DND-41 (cell line): ENCODE results near the gene ETFA.

Experiments
- ATAC-seq: fragments of 200-7000 bp; cut with Tn5 transposase; 3 replicates; pipeline ENCODE4 v1.9.1; 2021; ENCODE audit warnings: low read depth; ENCODE audit not compliant: insufficient read depth
- DNase-seq: peaks from one replicate; pipeline ENCODE4 v3.0.0-alpha.2; 2020
- H2AFZ ChIP-seq: 2 replicates; pipeline ENCODE4 v1.6.0; 2012; ENCODE audit warnings: low read depth, low read length
- H3K27ac ChIP-seq: 2 replicates; pipeline ENCODE4 v1.5.1; 2012; ENCODE audit warnings: low read length, inconsistent platforms
- H3K27me3 ChIP-seq: fragments of 200-600 bp; sonication (generic); 2 replicates; pipeline ENCODE4 v1.6.0; 2012; ENCODE audit warnings: low read length, mild to moderate bottlenecking, inconsistent platforms; ENCODE audit not compliant: insufficient read depth, poor library complexity
- H3K36me3 ChIP-seq: 2 replicates; pipeline ENCODE4 v1.5.1; 2012; ENCODE audit warnings: low read length, inconsistent platforms; ENCODE audit not compliant: insufficient read depth
- H3K4me1 ChIP-seq: 2 replicates; pipeline ENCODE4 v1.5.1; 2012; ENCODE audit warnings: mild to moderate bottlenecking, low read length; ENCODE audit not compliant: insufficient read depth
- H3K4me2 ChIP-seq: 2 replicates; pipeline ENCODE4 v1.6.0; 2012; ENCODE audit warnings: mild to moderate bottlenecking, moderate library complexity, low read length, inconsistent platforms; ENCODE audit not compliant: insufficient read depth
- H3K4me3 ChIP-seq, 2 experiments: fragments of 200-600 bp in 1 of 2; shearing (Covaris generic) in 1 of 2; 2 replicates each; pipeline ENCODE4 v1.5.1; 2012 to 2016; ENCODE audit warnings: inconsistent platforms in 2 of 2, low read length in 2 of 2, mild to moderate bottlenecking in 2 of 2, low read depth in 1 of 2, moderate library complexity in 1 of 2
- H3K79me2 ChIP-seq: 2 replicates; pipeline ENCODE4 v1.6.0; 2012; ENCODE audit warnings: low read length, inconsistent platforms; ENCODE audit not compliant: insufficient read depth
- H3K9ac ChIP-seq: 2 replicates; pipeline ENCODE4 v1.6.0; 2012; ENCODE audit warnings: low read depth, mild to moderate bottlenecking, inconsistent platforms, low read length, moderate library complexity
- H3K9me3 ChIP-seq: 2 replicates; pipeline ENCODE4 v1.5.1; 2012; ENCODE audit warnings: low read length, moderate library complexity, mild to moderate bottlenecking, inconsistent platforms; ENCODE audit not compliant: insufficient read depth, severe bottlenecking
- H4K20me1 ChIP-seq: 2 replicates; pipeline ENCODE4 v1.6.0; 2012; ENCODE audit warnings: low read length; ENCODE audit not compliant: insufficient read depth
- EZH2 ChIP-seq: IDR thresholded peaks from 3 replicates; pipeline ENCODE4 v1.6.1; 2012; ENCODE audit warnings: borderline replicate concordance, low read depth, mild to moderate bottlenecking, moderate library complexity, low read length, inconsistent platforms; ENCODE audit not compliant: severe bottlenecking
- TF ChIP-seq, protein P1 (sequence below): IDR thresholded peaks from 2 replicates; pipeline ENCODE4 v1.5.1; 2012; ENCODE audit warnings: borderline replicate concordance, low read length, moderate library complexity, mild to moderate bottlenecking; ENCODE audit not compliant: poor library complexity, severe bottlenecking; ENCODE audit errors: extremely low read depth

Gene ETFA

DNA sequence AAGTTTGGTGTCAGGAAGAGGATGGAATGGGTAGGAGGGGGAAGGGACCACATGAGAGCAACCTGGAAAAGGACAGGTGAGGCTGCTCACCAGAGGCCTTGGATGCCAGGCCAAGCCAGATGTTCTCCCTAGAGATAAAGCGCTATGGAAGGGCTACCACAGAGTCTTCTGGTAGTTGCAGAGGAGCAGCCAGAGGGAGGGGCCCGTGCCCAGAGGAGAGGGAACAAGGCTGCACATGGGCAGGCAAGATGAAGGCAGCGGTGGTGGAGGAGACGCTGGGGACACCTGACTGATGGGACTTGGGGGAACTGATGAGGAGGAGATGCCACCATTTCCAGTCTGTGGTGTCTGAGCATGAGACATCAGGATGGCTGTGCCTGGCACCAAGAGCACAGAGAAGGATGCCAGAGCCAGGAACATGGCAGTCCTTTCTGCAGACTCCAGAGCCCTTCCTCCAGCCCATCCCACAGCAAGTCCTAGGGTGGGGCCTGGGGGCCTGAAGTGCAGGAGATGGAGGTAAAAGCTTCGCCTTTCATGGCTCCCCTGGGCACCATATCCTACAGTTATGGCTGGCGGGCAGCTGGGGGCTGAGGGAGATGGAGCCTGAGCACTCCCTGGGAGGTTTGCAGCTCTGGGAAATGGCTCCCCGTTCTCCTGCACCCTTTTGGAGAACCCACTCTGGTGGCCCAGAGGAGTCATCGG lies 103.0 kb downstream of the ETFA start:
- TF ChIP-seq, protein P1, sequence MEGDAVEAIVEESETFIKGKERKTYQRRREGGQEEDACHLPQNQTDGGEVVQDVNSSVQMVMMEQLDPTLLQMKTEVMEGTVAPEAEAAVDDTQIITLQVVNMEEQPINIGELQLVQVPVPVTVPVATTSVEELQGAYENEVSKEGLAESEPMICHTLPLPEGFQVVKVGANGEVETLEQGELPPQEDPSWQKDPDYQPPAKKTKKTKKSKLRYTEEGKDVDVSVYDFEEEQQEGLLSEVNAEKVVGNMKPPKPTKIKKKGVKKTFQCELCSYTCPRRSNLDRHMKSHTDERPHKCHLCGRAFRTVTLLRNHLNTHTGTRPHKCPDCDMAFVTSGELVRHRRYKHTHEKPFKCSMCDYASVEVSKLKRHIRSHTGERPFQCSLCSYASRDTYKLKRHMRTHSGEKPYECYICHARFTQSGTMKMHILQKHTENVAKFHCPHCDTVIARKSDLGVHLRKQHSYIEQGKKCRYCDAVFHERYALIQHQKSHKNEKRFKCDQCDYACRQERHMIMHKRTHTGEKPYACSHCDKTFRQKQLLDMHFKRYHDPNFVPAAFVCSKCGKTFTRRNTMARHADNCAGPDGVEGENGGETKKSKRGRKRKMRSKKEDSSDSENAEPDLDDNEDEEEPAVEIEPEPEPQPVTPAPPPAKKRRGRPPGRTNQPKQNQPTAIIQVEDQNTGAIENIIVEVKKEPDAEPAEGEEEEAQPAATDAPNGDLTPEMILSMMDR: no peak
- H3K4me2 ChIP-seq: no peak overlapping the region
- no peaks in the 10 kb centered on the region for H3K27me3 ChIP-seq
- H3K4me3 ChIP-seq: no peak overlapping the region
- no peaks in the 10 kb centered on the region for H3K79me2 ChIP-seq
- ATAC-seq (no peak), DNase-seq (no peak)
- H3K36me3 ChIP-seq: peaks cover 29% of the 10 kb centered on the region
- H2AFZ ChIP-seq: no peak overlapping the region
- no peaks in the 10 kb centered on the region for H3K9me3 ChIP-seq
- H3K27ac ChIP-seq: no peak overlapping the region
- no peaks in the 10 kb centered on the region for H4K20me1 ChIP-seq
- no peak overlapping the region for H3K9ac ChIP-seq
- no peaks in the 10 kb centered on the region for H3K4me1 ChIP-seq

DNA sequence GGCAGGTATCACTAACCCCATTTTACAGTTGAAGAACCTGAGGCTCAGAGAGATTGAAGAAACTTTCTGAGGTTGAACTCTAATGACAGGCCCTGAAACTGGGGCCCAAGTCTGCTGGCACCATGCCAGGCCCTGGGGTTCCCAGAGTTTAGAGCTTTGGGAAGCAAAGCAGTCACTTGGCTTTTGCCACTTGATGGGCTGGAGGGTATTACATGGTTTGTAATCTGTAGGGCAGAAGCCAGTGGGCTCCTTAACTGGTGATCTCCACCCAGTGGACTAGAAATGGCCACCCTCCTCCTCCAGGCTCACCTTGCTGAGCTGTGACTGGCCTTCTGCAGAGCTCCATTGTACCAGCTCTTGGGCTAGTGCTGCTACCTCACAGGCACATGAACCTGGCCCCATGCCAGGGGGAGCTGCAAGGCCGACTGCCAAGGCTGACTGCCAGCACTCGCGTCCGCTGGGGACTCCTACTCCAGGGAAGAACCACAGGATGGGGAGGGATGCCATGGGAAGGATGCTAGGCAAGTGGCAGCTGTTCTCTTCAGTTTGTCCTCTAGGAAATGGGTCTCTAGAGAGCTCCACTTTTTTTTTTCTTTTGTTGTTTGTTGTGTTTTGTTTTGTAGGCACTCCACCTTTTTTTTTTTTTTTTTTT lies 104.8 kb downstream of the ETFA start:
- no peak overlapping the region for H3K9ac ChIP-seq
- no peak overlapping the region for H2AFZ ChIP-seq
- no peaks in the 10 kb centered on the region for H3K79me2 ChIP-seq
- H3K27me3 ChIP-seq: no peaks in the 10 kb centered on the region
- no peaks in the 10 kb centered on the region for H4K20me1 ChIP-seq
- H3K36me3 ChIP-seq: peaks cover 15% of the 10 kb centered on the region
- H3K4me1 ChIP-seq: no peaks in the 10 kb centered on the region
- H3K9me3 ChIP-seq: no peaks in the 10 kb centered on the region
- ATAC-seq (no peak), DNase-seq (no peak)
- no peak overlapping the region for H3K27ac ChIP-seq
- H3K4me3 ChIP-seq: no peak overlapping the region
- no peak for TF ChIP-seq EZH2
- TF ChIP-seq, protein P1: no peak
- no peak overlapping the region for H3K4me2 ChIP-seq

DNA sequence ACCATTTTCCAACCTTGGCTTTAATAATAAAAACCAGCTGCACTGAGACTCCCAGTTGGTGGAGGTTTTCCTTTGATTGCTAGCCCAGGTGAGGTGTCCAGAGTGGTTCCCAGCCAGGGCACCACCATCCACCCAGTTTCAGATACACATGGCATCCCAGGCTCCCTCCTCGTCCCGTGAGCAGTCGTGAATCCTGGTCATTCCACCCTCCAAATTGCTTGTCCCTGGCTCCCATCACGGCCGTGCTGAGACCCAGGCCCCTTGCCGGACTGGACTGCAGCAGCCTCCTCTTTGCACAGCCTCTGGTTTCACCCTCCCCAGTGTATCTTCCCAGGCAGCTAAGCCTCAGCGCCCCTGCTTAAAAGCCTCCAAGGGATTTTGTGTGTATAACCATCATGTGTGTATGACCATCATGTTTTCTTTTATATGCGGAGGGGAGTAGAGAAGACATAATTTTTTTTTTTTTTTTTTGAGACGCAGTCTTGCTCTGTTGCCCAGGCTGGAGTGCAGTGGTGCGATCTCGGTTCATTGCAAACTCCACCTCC lies 106.3 kb downstream of the ETFA start:
- Histone ChIP-seq H3K79me2 (no peaks in the 10 kb centered on the region), H4K20me1 (no peaks in the 10 kb centered on the region), H3K27ac (no peak overlapping the region), H3K9ac (no peak overlapping the region), H3K4me2 (no peak overlapping the region), H3K27me3 (no peaks in the 10 kb centered on the region), H3K9me3 (no peaks in the 10 kb centered on the region), H3K4me1 (no peaks in the 10 kb centered on the region), H3K36me3 (peaks cover 6% of the 10 kb centered on the region; the same call in 1 of the 2 replicates), H3K4me3 (no peak overlapping the region), H2AFZ (no peak overlapping the region)
- DNase-seq (no peak), ATAC-seq (no peak)
- no peak for TF ChIP-seq EZH2
- TF ChIP-seq, protein P1: no peak
